Choroid plexus epithelial cell (primary cell): ENCODE measurements around the gene NT5E.
A peak's percentile ranks its signal among the peaks of the same experiment; 100 is the strongest.

Source experiments
- DNase-seq: peaks from one replicate; pipeline ENCODE4 v3.0.0-alpha.2; 2010; ENCODE audit warnings: low read depth
- H3K4me3 ChIP-seq: 2 replicates; pipeline ENCODE4 v1.5.1; 2011; ENCODE audit warnings: low read depth, mild to moderate bottlenecking, control low read depth, low read length, moderate library complexity
- TF ChIP-seq, protein P1 (sequence below): conservative IDR thresholded peaks from 2 replicates; pipeline ENCODE4 v1.5.1; 2011; ENCODE audit warnings: low read depth, mild to moderate bottlenecking, control low read depth, inconsistent platforms, low read length, moderate library complexity

The NT5E gene

GRCh38 chr6:85483846-85484245, 34.0 kb downstream of the NT5E start:
- no peak overlapping the region for H3K4me3 ChIP-seq
- TF ChIP-seq, protein P1, sequence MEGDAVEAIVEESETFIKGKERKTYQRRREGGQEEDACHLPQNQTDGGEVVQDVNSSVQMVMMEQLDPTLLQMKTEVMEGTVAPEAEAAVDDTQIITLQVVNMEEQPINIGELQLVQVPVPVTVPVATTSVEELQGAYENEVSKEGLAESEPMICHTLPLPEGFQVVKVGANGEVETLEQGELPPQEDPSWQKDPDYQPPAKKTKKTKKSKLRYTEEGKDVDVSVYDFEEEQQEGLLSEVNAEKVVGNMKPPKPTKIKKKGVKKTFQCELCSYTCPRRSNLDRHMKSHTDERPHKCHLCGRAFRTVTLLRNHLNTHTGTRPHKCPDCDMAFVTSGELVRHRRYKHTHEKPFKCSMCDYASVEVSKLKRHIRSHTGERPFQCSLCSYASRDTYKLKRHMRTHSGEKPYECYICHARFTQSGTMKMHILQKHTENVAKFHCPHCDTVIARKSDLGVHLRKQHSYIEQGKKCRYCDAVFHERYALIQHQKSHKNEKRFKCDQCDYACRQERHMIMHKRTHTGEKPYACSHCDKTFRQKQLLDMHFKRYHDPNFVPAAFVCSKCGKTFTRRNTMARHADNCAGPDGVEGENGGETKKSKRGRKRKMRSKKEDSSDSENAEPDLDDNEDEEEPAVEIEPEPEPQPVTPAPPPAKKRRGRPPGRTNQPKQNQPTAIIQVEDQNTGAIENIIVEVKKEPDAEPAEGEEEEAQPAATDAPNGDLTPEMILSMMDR = no peak
- DNase-seq = no peak

DNA sequence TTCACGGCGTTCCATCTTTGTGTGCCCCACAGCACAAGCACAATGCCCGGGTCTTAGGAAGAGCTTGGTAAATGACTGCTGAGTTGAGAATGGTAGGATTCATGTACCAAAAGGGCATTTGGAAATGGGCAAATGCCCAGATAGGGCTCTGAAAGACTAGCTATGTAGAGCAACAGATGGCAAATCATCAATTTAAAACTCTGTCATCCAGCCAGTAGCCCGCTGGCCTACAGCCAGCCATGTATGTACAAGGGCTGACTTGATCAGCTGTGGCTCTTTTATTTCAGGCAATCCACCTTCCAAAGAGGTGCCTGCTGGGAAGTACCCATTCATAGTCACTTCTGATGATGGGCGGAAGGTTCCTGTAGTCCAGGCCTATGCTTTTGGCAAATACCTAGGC, 35.1 kb downstream of the NT5E start:
- no peak for DNase-seq
- TF ChIP-seq, protein P1 = no peak
- H3K4me3 ChIP-seq = no peak overlapping the region

DNA sequence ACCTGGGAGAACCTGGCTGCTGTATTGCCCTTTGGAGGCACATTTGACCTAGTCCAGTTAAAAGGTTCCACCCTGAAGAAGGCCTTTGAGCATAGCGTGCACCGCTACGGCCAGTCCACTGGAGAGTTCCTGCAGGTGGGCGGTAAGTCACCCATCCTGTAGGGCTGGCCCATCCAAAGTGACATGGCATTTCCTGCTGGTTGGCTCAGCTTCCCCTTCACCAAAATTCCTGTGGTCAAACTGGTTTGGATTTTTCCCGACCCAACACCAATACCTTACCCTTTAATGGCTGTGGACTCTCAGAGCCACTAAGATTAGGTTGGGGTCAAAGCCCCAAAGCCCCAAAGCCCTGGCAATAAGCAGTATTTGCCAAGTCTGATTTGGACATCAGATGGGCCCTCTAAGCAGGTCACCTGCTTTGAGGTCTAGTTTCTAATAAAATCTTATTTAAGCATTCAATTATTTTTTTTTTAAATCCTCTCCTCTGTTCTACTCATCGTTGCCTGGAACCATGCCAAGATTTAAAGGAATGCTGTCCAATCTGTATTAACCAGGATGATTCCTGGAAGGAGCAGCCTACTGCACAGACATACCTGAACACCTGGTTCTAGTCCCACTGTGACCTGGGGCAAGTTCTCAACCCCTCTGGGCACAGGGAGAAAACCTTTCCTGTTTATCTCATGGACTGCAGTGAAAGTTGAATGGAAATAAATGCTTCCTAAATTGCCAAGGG, 40.8 kb downstream of the NT5E start:
- TF ChIP-seq, protein P1 = no peak
- DNase-seq = peak; percentile 50

DNA sequence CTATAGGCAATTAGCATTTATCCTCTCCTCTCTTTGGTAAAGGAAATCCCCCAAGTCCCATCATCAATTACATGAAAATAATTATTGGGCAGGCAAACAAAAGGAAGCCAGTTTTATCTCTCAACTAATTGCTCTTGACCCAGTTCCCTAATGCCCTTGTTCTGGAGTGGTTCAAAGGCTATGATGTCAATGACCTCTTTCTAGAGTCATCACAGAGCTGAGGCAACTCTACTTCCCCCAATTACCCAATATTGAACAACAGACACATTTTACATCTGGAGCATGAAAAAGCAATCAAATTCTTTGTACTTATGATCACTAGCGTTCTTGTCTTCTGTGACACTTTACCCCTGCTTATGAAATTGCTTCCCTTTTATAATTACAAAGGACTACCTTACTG, 43.5 kb downstream of the NT5E start:
- DNase-seq = no peak

More for the DNA sequence above, 40.8 kb downstream of the NT5E start:
- no peak overlapping the region for H3K4me3 ChIP-seq

GRCh38 chr6:85494547-85495536, 45.0 kb downstream of the NT5E start:
- no peak overlapping the region for H3K4me3 ChIP-seq
- TF ChIP-seq, protein P1 = no peak
- peak; percentile 57 for DNase-seq

More for the DNA sequence above, 43.5 kb downstream of the NT5E start:
- TF ChIP-seq, protein P1 = no peak
- no peak overlapping the region for H3K4me3 ChIP-seq

- TF ChIP-seq, protein P1 = no peak
- DNase-seq = no peak
- H3K4me3 ChIP-seq = no peak overlapping the region
These were observed 46.2 kb downstream of the NT5E start for GRCh38 chr6:85496009-85496579.
